ENCODE data around the gene PTPN21. TPM values are rescaled to one million over a fixed set of nuclear protein-coding genes. Genes with fewer than 3 reads are reported as not detected.

PTPN21 gene
- total and polyA plus RNA-seq, 9 of the 15 experiments (the other 6 are each of a cell fraction or from before 2014, with no cell fraction given): 0.06 to 1.9 (median 0.94) TPM

GRCh38 chr14:88598097-88598675 lies 43.4 kb upstream of the PTPN21 start:
- no peaks in the 10 kb centered on the region for H3K79me2 ChIP-seq (ENCODE audit: control insufficient read depth, insufficient read depth, low read length)
- H3K9me1 ChIP-seq (ENCODE audit: control insufficient read depth, insufficient read depth, low read length): no peaks in the 10 kb centered on the region
- H3K36me3 ChIP-seq (ENCODE audit: control insufficient read depth, insufficient read depth, low read length): peaks cover 81% of the 10 kb centered on the region
- H3K4me1 ChIP-seq (replicated peaks in 1 of 2; ENCODE audit: control insufficient read depth in 2 of 2, insufficient read depth in 2 of 2, low read length in 2 of 2): no peaks in the 10 kb centered on the region
- H3K4me2 ChIP-seq (ENCODE audit: insufficient read depth, low read length): no peak overlapping the region
- no peak overlapping the region for H3K27ac ChIP-seq (ENCODE audit: extremely low read depth, low read depth, low read length)
- H3K9ac ChIP-seq (ENCODE audit: insufficient read depth in 1 of 2, low read depth in 2 of 2, low read length in 2 of 2): no peak overlapping the region
- no TSS peak for BruUV-seq (replicated peaks)
- no peak for DNase-seq (ENCODE audit: extremely low read depth in 1 of 4, low spot score in 3 of 4)
- H4K20me1 ChIP-seq (replicated peaks; ENCODE audit: control insufficient read depth, insufficient read depth, low read length): no peaks in the 10 kb centered on the region
- H3K27me3 ChIP-seq (ENCODE audit: control insufficient read depth in 2 of 2, insufficient read depth in 2 of 2, low read length in 2 of 2): no peaks in the 10 kb centered on the region
- no peak overlapping the region for H2AFZ ChIP-seq (ENCODE audit: low read depth, low read length)
- intact Hi-C loops (cut with micrococcal nuclease): no loop called here
- TF ChIP-seq ZNF444 (CRISPR knock-in tag; IDR thresholded peaks at IDR 0.05) (no peak), ESRRB (CRISPR knock-in tag; IDR thresholded peaks at IDR 0.05; ENCODE audit: borderline replicate concordance) (no peak), ZNF561 (CRISPR knock-in tag; conservative IDR thresholded peaks at IDR 0.05) (no peak), SP1 (CRISPR knock-in tag; IDR thresholded peaks at IDR 0.05) (no peak), BRD9 (IDR thresholded peaks at IDR 0.05; ENCODE audit: low read depth, partially characterized antibody) (no peak), ZNF347 (CRISPR knock-in tag; IDR thresholded peaks at IDR 0.05; ENCODE audit: low read depth) (no peak), ZNF121 (CRISPR knock-in tag; conservative IDR thresholded peaks at IDR 0.05) (no peak), RNF2 (IDR thresholded peaks at IDR 0.05) (no peak)
- H3K9me3 ChIP-seq (replicated peaks; ENCODE audit: control insufficient read depth, insufficient read depth, low read depth, low read length): no peaks in the 10 kb centered on the region
- in situ Hi-C loops (cut with MboI): no loop called here
- no peak for ATAC-seq
- no peak for FAIRE-seq
- CTCF ChIA-PET (ENCODE audit: low intra/inter-chr PET ratio): no interaction called here
- POLR2A ChIA-PET: interaction anchor here (0.9 kb wide), 1 partner anchor 16 kb away, joined by 3 read pairs; no protein-coding TSS in a partner anchor
- 90% methylated on average over 2 of the region's 2 CpGs for WGBS (ENCODE audit: insufficient coverage, low coverage, missing lambda C conversion rate)
- no peak overlapping the region for H3K4me3 ChIP-seq
